ENCODE measurements around the gene CUX1. TPM values are rescaled to one million over a fixed set of nuclear protein-coding genes. Genes with fewer than 3 reads are reported as not detected.
"Not testable (repeated sequence)": the region's sequence is repeated elsewhere in the genome, so short reads cannot be mapped to it uniquely, and the experiment has no call there.

Gene CUX1
- total and polyA plus RNA-seq, 9 donors, result 42.2 to 151 (median 126) TPM

DNA sequence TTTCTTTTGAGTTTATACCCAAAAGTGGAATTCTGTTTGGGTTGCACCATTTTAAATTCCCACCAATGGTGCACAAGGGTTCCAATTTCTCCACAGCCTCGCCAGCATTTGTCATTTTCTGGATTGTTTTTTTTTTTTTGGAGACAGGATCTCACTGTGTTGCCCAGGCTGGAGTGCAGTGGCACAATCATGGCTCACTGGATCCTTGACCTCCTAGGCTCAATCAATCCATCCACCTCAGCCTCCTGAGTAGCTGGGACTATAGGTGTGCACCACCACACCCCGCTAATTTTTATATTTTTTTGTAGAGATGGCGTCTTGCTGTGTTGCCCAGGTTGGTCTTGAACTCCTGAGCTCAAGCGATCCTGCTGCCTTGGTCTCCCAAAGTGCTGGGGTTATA is 46.6 kb downstream of the CUX1 start:
- no peaks in the 10 kb centered on the region for H3K36me3 ChIP-seq
- 85 to 96% (median 95%) methylated on average over 4 of the region's 4 CpGs for WGBS, 3 donors
- no peak overlapping the region for H3K4me3 ChIP-seq
- no peaks in the 10 kb centered on the region for H3K27me3 ChIP-seq
- no peaks in the 10 kb centered on the region for H3K9me3 ChIP-seq
- intact Hi-C loops (cut with DNase I), result no loop called here
- H3K27ac ChIP-seq, result no peak overlapping the region
- H3K4me1 ChIP-seq (ENCODE audit: insufficient read depth), result peaks cover 19% of the 10 kb centered on the region
- no peak for TF ChIP-seq EP300 (IDR thresholded peaks at IDR 0.05)
- DNase-seq, result no peak

DNA sequence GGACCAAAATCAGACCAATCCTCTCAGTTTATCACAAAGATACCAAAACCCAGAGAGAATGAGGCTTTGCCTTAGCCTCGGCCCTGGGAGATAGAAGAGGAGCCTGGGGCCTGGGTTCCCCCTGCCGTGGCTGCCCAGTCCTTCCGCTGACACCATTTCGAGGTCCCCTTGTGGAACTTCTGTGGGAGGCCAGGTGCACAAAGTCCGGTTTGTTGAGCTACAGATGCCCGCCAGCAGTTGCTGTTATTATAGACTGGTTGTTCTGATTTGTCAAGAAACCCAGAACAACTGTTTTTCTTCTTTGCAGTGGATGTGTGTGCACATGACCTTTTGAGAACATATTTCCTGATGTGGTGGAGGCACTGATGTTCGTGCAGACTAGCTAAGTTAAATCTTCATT is 47.6 kb downstream of the CUX1 start:
- no peak for DNase-seq
- intact Hi-C loops (cut with DNase I), result no loop called here
- Histone ChIP-seq H3K36me3 (no peaks in the 10 kb centered on the region), H3K4me1 (ENCODE audit: insufficient read depth) (peaks cover 26% of the 10 kb centered on the region), H3K4me3 (no peak overlapping the region), H3K27me3 (no peaks in the 10 kb centered on the region), H3K27ac (no peak overlapping the region), H3K9me3 (no peaks in the 10 kb centered on the region)
- TF ChIP-seq EP300 (IDR thresholded peaks at IDR 0.05), result no peak
- TF ChIP-seq, protein P1, sequence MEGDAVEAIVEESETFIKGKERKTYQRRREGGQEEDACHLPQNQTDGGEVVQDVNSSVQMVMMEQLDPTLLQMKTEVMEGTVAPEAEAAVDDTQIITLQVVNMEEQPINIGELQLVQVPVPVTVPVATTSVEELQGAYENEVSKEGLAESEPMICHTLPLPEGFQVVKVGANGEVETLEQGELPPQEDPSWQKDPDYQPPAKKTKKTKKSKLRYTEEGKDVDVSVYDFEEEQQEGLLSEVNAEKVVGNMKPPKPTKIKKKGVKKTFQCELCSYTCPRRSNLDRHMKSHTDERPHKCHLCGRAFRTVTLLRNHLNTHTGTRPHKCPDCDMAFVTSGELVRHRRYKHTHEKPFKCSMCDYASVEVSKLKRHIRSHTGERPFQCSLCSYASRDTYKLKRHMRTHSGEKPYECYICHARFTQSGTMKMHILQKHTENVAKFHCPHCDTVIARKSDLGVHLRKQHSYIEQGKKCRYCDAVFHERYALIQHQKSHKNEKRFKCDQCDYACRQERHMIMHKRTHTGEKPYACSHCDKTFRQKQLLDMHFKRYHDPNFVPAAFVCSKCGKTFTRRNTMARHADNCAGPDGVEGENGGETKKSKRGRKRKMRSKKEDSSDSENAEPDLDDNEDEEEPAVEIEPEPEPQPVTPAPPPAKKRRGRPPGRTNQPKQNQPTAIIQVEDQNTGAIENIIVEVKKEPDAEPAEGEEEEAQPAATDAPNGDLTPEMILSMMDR (IDR thresholded peaks at IDR 0.05), result no peak
- TF ChIP-seq POLR2A (IDR thresholded peaks at IDR 0.05), result no peak
- WGBS, 3 donors, result 57 to 72% (median 58%) methylated on average over 7 of the region's 7 CpGs

DNA sequence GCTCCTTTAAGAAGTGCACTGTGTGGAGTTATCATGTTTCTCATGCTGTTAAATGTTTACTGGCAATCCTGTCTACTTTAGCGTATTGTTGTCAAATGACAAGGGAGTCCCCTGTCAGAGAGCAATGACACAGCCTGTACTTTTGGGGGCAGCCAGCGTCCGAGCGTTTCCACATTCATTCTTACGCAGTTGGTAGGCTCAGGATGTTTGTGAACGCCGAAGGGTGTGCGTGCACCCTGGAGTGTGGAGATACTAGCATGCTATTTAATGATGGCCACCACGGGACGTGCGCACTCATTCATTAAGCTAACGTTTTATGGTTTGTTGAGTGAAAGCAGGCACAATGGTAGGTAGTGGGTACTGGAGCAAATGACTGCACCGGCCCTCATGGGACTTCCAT is 48.0 kb downstream of the CUX1 start:
- Histone ChIP-seq H3K27me3 (no peaks in the 10 kb centered on the region), H3K27ac (no peak overlapping the region), H3K4me3 (no peak overlapping the region), H3K36me3 (no peaks in the 10 kb centered on the region), H3K4me1 (ENCODE audit: insufficient read depth) (peaks cover 26% of the 10 kb centered on the region), H3K9me3 (no peaks in the 10 kb centered on the region)
- WGBS, 3 donors, result 80 to 84% (median 84%) methylated on average over 13 of the region's 13 CpGs
- TF ChIP-seq EP300 (IDR thresholded peaks at IDR 0.05) (no peak), POLR2A (IDR thresholded peaks at IDR 0.05) (no peak)
- TF ChIP-seq, protein P1 (IDR thresholded peaks at IDR 0.05), result no peak
- intact Hi-C loops (cut with DNase I), result no loop called here
- DNase-seq, result no peak

DNA sequence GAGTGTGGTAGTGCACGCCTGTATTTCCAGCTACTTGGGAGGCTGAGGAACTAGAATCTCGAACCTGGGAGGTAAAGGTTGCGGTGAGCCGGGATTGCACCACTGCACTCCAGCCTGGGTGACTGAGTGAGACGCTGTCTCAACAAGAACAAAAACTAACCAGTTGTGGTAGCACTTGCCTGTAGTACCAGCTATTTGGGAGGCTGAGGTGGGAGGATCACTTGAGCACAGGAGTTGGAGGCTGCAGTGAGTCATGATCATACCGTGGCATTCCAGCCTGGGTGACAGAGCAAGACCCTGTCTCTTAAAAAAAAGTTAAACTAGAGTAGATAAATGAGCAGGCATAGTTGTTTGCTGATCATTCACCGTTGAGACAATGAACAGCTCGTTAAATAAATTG is 48.9 kb downstream of the CUX1 start:
- WGBS, 3 donors, result 96 to 97% (median 96%) methylated on average over 8 of the region's 8 CpGs
- peaks cover 23% of the 10 kb centered on the region for H3K4me1 ChIP-seq (ENCODE audit: insufficient read depth)

DNA sequence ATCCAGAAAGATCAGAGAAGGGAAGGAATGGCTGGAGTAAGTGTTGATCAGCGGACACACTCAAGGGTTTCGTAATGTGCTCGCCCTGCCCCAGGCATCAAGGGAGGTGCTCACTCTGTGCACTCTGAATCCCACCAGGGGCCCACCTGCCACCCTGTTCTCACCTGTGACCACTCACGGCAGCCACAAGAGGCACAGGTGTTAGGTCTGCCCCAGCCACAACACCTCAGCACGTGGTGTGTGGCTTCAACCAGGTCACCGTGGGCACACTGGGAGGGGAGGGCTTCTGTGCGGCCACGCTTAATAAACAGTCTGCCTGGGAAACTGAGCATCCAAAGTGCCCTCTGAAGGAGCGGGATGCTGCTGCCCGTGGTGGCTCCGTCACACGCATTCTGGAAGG is 49.8 kb downstream of the CUX1 start:
- Histone ChIP-seq H3K36me3 (no peaks in the 10 kb centered on the region), H3K27ac (no peak overlapping the region), H3K27me3 (no peaks in the 10 kb centered on the region), H3K9me3 (no peaks in the 10 kb centered on the region), H3K4me3 (no peak overlapping the region), H3K4me1 (ENCODE audit: insufficient read depth) (peaks cover 23% of the 10 kb centered on the region)
- no peak for DNase-seq
- TF ChIP-seq EP300 (IDR thresholded peaks at IDR 0.05), result no peak
- TF ChIP-seq, protein P1 (IDR thresholded peaks at IDR 0.05), result no peak
- no peak for TF ChIP-seq POLR2A (IDR thresholded peaks at IDR 0.05)
- WGBS, 3 donors, result 95 to 96% (median 96%) methylated on average over 12 of the region's 12 CpGs
- intact Hi-C loops (cut with DNase I), result no loop called here

More for the DNA sequence above, 48.9 kb downstream of the CUX1 start:
- no peaks in the 10 kb centered on the region for H3K9me3 ChIP-seq
- no peaks in the 10 kb centered on the region for H3K27me3 ChIP-seq
- H3K4me3 ChIP-seq, result no peak overlapping the region
- no peak for DNase-seq
- intact Hi-C loops (cut with DNase I), result no loop called here
- TF ChIP-seq POLR2A (IDR thresholded peaks at IDR 0.05), result no peak
- TF ChIP-seq, protein P1 (IDR thresholded peaks at IDR 0.05), result no peak
- TF ChIP-seq EP300 (IDR thresholded peaks at IDR 0.05), result no peak
- no peak overlapping the region for H3K27ac ChIP-seq
- H3K36me3 ChIP-seq, result no peaks in the 10 kb centered on the region

DNA sequence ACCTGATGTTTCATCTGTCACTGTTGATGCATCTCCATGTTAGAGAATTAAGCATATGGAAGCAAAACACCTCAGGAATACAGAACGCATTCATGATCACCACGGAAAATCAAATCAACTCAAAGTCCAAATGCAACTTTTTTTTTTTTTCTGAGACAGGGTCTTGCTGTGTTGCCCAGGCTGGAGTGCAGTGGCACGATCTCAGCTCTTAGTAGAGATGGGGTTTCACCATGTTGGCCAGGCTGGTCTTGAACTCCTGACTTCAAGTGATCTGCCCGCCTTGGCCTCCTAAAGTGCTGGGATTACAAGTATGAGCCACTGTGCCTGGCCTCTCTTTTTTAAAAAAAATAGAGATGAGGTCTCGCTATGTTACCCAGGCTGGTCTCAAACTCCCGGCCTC is 50.3 kb downstream of the CUX1 start:
- intact Hi-C loops (cut with DNase I); H3K9me3 ChIP-seq; H3K27ac ChIP-seq; H3K27me3 ChIP-seq; H3K36me3 ChIP-seq; DNase-seq; H3K4me3 ChIP-seq: not testable (repeated sequence)
- WGBS, 3 donors, result 95 to 97% (median 95%) methylated on average over 6 of the region's 6 CpGs
- H3K4me1 ChIP-seq (ENCODE audit: insufficient read depth), result peaks cover 20% of the 10 kb centered on the region

Measured in ovary (tissue), 9 donors.